Myocyte (in vitro differentiated cells): ENCODE data around the gene HAGHL. TPM values are rescaled to one million over a fixed set of nuclear protein-coding genes. Genes with fewer than 3 reads are reported as not detected.
A peak's percentile ranks its signal among the peaks of the same experiment; 100 is the strongest.
"Not testable (repeated sequence)": the region's sequence is repeated elsewhere in the genome, so short reads cannot be mapped to it uniquely, and the experiment has no call there.

Experiments used
- DNase-seq: peaks from one replicate; pipeline ENCODE4 v3.0.0-alpha.2; 2012; ENCODE audit warnings: low read depth
- total RNA-seq: library from RNA; depleted of rRNA; stranded (reverse); fragments of >200 nt; gene quantifications from 2 replicates; pipeline ENCODE4 v1.2.3, GENCODE V29; 2014

The HAGHL gene
- total RNA-seq, 1 donor from 2014 or later = 32.6 TPM

DNA sequence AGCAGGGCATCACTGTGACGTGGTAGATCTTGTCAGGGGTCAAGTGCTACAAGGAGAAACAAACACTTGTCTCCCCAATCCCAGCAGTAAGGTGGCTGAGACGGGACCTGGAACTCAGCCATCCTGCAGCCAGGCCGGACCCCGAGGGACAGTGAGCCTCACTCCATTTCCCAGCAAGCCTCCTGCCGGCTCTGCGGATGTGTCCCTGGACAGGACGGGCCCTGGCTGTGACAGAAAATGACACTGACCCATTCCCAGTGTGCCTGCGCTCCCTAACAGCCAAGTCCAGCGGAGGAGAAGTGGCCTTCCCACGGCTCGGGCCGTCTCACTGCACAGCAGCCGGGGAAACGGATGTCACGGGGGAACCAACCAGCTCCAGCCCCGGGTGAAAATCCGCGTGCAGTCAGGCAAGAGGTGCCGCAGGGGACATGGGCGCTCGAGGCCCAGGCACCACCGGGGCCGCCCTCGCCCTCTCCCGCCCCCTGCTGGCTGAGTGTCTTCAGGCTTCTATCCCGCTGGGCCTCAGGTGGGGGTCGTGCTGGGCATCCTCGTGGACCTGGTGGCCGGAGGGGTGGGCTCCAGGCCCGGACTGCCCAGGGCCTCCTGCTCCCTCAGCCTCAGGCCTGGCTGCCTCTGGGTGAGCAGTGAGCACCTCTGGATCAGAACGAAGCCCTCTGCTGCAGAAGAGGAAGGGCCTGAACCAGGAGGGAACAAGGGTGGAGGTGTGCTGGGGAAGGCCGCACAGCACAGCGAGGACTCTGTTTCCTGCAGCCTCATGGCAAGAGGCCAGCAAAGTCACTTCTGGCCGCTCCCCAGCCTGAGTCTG is 6.7 kb downstream of the HAGHL start:
- DNase-seq = no peak

GRCh38 chr16:734208-734980 is 7.5 kb downstream of the HAGHL start:
- no peak for DNase-seq

DNA sequence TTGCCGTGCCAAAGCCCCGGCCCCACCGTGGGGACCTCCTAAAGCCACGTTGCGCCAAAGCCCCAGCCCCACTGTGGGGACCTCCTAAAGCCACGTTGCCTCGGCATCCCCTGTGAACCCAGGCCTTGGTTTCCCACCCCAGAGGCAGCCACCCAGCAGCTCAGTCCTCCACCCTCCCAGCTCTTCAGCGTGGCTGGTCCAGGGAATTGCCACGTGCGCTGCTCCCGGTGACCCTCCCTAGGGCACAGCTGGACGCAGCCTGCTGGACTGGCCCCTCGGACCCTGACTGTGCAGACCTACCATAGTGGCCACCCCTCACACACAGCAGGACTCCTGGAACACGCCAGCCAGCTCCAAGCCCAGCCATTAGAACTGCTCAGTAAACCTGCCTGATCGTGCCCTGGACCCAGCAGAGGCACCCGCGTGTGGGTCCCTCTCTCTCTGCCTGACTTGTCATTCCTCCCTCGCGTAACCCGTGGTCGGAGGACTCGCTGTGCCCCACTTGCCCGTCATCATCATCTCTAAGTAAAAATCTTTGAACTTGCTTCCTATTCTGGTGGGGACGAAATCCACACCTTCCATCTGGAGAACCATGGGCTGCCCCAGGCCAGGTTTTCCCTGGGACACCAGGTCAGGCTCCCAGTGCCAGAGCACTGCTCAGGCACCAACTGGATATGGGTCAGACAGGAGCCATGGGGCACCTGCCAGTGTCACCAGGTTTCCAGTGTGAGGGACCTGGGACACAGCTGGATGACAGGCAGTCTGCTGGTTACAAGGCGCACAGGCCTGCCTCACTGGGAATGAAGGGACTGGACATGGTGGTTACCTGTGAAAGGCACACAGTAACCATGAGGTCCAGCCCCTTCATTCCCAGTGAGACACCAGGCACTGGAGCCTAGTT is 8.3 kb downstream of the HAGHL start:
- no peak for DNase-seq

- DNase-seq = no peak
These were observed 9.1 kb downstream of the HAGHL start for GRCh38 chr16:735982-736453.

GRCh38 chr16:736936-737481 is 10.1 kb downstream of the HAGHL start:
- no peak for DNase-seq

- no peak for DNase-seq
These were observed 12.9 kb downstream of the HAGHL start for GRCh38 chr16:739560-740458.

- no peak for DNase-seq
These were observed 13.5 kb downstream of the HAGHL start for GRCh38 chr16:740459-740763.

- DNase-seq = peak; percentile 89
These were observed 14.0 kb downstream of the HAGHL start, which contains the start of gene CIAO3 for GRCh38 chr16:740764-741505. CIAO3 (minus strand) TSS chr16:740997; CDS start chr16:740985, 12 bp downstream.

GRCh38 chr16:741986-742629 is 15.2 kb downstream of the HAGHL start:
- no peak for DNase-seq

DNA sequence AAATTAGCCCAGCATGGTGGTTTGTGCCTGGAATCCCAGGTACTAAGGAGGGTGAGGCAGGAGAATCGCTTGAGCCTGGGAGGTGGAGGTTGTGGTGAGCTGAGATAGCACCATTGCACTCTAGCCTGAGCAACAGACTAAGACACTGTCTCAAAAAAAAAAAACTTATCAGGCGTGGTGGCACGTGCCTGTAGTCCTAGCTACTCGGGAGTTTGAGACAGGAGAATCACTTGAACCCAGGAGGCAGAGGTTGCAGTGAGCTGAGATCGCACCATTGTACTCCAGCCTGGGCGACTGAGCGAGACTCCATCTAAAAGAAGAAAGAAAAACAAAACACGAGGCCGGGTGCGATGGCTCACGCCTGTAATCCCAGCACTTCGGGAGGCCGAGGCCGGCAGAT is 16.0 kb downstream of the HAGHL start:
- DNase-seq = not testable (repeated sequence)

GRCh38 chr16:743794-744500 is 17.0 kb downstream of the HAGHL start:
- no peak for DNase-seq

DNA sequence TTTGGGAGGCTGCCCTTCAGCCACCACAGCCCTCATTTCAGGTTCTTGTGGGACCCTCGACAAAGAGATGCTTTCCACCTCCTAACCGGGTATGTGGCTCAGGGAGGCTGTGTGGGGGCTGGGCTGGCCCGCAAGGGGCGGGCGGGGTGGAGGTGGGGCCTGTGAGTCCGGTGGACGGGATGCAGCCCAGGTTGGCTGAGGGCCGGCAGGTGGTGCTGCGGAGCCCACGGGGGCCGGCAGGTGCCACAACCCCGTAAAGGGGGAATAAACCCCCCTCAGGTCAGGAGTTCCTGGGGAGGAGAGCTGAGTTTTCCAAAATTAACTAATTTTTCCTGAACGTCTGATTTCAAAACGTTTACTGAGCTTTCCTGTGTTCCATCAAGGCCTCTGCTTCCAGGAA is 18.8 kb downstream of the HAGHL start:
- no peak for DNase-seq

GRCh38 chr16:746637-747036 is 19.7 kb downstream of the HAGHL start:
- no peak for DNase-seq

DNA sequence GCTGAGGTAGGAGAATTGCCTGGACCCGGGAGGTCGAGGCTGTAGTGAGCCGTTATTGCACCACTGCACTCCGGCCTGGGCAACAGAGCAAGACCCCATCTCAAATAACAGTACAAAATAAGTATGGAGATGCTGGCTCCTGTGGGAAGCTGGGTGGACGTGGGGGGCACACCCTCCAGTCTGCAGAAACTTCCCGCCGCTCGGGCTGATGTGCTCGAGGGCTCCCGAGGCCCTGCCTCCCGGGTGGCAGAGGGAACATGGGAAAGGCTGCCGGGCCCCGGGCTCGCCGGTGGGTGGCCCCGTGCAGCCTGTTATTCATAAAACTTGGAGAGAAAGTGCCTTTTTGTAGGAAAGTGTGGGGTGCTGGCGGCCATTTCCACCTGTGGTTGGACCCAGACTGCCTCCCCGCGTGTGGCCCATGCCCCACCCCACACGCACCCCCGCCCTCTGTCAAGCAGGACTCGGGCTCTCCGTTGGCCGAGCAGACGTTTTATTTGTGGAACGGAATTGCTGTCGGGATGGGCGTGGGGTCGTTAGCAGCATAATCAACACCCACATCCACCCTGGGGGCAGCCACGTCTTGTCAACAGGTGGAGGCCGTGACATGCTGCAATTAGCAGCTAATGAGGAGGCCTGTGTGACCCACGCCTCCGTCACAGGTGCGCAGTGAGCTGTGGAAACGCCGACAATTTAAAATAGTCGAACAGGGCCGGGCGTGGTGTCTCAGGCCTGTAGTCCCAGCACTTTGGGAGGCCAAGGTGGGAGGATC is 21.3 kb downstream of the HAGHL start:
- no peak for DNase-seq

GRCh38 chr16:749010-749409 is 22.1 kb downstream of the HAGHL start:
- peak; percentile 30 for DNase-seq

- no peak for DNase-seq
These were observed 23.6 kb downstream of the HAGHL start for GRCh38 chr16:750485-750884.
